EL (cell line): Measurements from ENCODE around the gene CD244.
A peak's percentile ranks its signal among the peaks of the same experiment; 100 is the strongest.
"Not testable (repeated sequence)": the region's sequence is repeated elsewhere in the genome, so short reads cannot be mapped to it uniquely, and the experiment has no call there.

ENCODE experiments used
- DNase-seq: peaks from one replicate; pipeline ENCODE4 v3.0.0-alpha.2; 2016

CD244 gene

DNA sequence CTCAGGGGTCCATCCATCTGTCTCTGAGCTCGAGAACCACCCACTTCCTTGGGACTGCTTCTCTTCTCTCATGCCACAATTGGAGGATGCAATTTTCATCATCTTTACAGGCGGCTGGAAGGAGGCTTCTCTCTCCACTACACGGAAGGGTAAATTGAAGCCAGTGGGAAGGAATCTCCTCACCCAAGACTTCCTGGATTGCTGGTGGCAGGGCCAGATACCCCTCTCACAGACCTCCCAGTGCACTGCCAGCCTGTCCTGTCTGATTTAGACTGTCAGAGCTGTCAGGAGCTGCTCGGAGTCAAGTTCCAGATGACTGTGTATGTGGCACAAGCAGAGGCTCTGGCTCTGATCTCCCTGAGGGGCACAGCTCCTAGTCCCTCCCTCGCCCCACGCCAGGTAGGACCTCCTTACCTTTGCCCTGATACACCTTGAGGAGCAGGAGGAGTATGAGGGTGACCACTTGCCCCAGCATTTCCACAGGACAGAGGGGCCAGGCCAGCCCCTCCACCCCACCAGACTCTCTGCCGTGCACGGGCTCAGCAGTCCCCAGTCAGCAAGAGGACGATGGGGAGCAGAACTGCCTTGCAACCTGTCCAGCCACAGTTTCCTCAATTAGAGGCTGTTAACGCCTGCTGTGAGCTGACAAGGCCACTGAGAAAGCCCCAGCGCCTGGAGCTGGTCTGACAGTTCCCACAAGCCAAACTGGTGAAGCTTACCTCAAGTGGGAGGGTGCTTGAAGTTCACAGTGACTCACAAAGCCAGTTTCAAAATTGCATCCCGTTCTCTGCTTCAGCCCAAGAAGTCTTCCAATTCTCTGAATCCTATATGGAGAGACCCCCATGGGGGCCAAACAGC lies at the start of gene CD244:
Gene CD244 (minus strand): TSS at position 685 of the 858 bp plus-strand sequence. CDS start 210 bp downstream, at position 475.
- DNase-seq, result no peak

GRCh38 chr1:160911925-160912324 lies 49.2 kb upstream of the CD244 start:
- no peak for DNase-seq

- DNase-seq, result no peak
Observed at GRCh38 chr1:160911441-160911840, 48.8 kb upstream of the CD244 start.

DNA sequence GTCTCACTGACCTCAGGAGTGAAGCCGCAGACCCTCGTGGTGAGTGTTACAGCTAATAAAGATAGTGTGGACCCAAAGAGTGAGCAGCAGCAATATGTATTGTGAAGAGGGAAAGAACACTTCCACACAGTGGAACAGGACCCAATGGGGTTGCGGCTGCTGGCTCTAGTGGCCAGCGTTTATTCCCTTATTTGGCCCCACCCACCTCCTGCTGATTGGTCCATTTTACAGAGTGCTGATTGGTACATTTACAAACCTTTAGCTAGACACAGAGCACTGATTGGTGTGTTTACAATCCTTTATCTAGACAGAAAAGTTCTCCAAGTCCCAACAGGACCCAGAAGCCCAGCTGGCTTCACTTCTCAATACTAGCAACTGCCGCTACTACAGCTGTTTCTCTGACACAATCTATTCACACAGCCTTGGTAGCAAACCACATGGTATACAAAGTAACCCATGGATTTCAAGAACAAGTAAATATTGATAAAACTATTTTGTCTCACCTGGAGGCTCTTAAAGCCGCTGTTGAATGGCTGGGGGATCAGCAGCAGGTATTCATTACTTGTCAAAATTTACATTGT lies 47.6 kb upstream of the CD244 start:
- no peak for DNase-seq

GRCh38 chr1:160907976-160908375 lies 45.3 kb upstream of the CD244 start:
- DNase-seq, result no peak

DNA sequence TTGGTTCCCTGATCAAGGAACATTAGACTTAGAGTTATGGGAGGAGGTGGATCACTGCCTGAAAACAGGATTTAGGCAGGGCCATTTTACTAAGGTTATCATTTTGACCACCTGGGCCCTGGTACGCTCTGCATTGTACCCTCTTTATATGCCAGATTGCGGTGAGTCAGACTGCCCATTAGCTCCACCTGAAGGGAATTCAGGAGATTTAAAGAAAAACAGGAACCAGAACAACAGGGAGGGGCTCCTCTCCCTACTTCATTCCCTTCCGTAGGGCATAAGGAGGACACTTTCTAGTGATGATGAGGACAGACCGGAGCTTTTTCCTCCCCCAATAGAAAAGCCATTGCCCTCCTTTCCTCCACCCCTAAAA lies 42.9 kb upstream of the CD244 start:
- no peak for DNase-seq

GRCh38 chr1:160904783-160905616 lies 42.3 kb upstream of the CD244 start:
- no peak for DNase-seq

- DNase-seq, result not testable (repeated sequence)
Observed at GRCh38 chr1:160902251-160902650, 39.6 kb upstream of the CD244 start.

DNA sequence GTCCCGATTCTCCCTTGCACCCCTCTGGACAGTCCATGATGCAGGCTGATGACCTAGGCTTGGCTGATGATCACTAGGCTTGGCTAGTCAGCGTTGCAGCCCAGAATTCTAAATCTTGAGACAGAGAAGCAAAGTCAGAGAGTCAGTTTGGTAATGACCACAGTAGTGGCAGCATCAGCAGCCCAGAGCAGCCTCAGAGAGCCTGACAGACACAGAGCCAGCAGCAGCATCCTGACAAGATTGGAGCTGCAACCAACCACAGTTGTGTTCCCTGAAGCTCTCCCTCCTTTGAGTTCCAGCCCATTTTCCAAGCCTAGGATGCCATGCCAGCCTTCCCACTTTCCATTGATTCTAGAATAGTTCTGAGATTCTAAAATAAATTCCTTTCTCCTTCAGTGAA lies 39.1 kb upstream of the CD244 start:
- no peak for DNase-seq

GRCh38 chr1:160900683-160901082 lies 38.0 kb upstream of the CD244 start:
- DNase-seq, result not testable (repeated sequence)

DNA sequence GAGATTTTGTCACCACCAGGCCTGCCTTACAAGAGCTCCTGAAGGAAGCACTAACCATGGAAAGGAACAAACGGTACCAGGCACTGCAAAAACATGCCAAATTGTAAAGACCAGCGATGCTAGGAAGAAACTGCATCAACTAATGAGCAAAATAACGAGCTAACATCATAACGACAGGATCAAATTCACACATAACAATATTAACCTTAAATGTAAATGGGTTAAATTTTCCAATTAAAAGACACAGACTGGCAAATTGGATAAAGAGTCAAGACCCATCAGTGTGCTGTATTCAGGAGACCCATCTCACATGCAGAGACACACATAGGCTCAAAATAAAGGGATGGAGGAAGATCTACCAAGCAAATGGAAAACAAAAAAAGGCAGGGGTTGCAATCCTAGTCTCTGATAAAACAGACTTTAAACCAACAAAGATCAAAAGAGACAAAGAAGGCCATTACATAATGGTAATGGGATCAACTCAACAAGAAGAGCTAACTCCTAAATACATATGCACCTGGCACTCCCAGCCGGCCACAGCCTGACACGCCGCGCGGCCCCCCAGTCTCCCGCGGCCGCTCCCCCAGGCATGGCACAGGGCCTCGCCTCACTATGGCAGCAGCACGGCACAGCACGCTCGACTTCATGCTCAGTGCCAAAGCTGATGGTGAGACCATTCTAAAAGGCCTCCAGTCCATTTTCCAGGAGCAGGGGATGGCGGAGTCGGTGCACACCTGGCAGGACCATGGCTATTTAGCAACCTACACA lies 31.9 kb upstream of the CD244 start:
- not testable (repeated sequence) for DNase-seq

- DNase-seq, result no peak
Observed at GRCh38 chr1:160891474-160891873, 28.8 kb upstream of the CD244 start.

GRCh38 chr1:160888926-160889325 lies 26.2 kb upstream of the CD244 start:
- DNase-seq, result no peak

DNA sequence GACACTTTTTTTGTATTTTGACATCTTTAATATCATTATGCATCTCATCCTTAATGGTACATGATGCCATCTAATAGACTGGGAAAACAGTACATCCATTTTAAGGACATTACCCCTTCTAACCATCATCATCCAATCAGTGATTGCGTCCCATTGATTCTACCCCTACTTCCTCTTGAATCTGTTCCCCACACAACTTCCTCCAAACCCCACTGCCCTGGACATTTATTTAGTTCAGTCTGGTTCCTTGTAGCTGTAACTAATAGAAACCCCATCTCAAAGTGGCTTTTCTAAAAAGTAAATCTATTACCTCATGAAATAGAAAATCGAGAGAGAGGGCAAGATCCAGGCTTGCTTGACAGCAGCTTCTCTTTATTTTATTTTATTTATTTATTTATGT lies 24.4 kb upstream of the CD244 start:
- DNase-seq, result no peak

GRCh38 chr1:160885042-160885441 lies 22.4 kb upstream of the CD244 start, which contains the start of gene ITLN1:
TSS of gene ITLN1 (minus strand) at chr1:160885180. CDS start at chr1:160884877, 303 bp downstream.
- DNase-seq, result no peak

GRCh38 chr1:160884579-160884978 lies 21.9 kb upstream of the CD244 start:
- DNase-seq, result peak; percentile 5

- DNase-seq, result no peak
Observed at GRCh38 chr1:160883581-160884513, 21.2 kb upstream of the CD244 start.

GRCh38 chr1:160882582-160882981 lies 19.9 kb upstream of the CD244 start:
- no peak for DNase-seq

DNA sequence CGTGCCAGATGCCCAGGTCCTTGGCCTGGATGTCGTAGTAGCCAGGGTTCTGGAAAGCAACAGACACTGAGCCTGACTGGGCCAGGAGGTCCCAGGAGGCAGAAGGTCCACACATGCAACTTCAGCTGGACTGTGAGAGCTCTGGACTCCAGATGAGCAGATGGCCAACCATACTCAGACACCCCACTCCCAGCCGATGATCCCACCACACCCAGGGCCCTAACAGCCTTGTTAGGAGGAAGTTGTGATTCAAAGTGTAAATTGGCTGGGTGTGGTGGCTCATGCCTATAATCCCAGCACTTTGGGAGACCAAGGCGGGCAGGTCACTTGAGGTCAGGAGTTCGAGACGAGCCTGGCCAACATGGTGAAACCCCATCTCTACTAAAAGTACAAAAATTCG lies 18.6 kb upstream of the CD244 start:
- not testable (repeated sequence) for DNase-seq

GRCh38 chr1:160880216-160880615 lies 17.5 kb upstream of the CD244 start:
- no peak for DNase-seq

GRCh38 chr1:160879056-160879455 lies 16.4 kb upstream of the CD244 start:
- no peak for DNase-seq

DNA sequence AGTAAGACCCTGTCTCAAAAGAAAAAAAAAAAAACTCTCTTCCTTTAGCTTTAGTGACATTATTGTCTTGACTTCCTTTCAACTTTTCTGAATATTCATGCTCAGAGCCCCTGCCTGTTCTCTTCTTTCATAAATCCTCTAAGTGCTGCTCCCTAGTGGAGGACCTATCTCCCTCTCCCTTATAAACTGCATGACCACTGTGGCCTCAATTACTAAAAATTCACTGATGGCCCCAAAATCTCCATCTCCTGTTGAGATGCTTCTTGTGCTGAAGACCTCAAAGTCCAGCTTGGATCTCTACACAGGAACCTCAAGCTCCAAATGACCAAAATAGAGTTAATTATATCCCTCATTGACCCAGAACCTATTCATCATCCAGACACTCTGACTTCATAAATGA lies 14.5 kb upstream of the CD244 start:
- DNase-seq, result no peak
